NT2/D1 (cell line): Measurements from ENCODE around the gene SELPLG.

Source experiments
- SUZ12 ChIP-seq: IDR thresholded peaks from 2 replicates; pipeline ENCODE4 v1.6.1; 2011; ENCODE audit not compliant: insufficient read length, insufficient read depth; ENCODE audit errors: extremely low read depth
- YY1 ChIP-seq: IDR thresholded peaks from 2 replicates; pipeline ENCODE4 v1.6.1; 2011; ENCODE audit not compliant: insufficient read length, insufficient read depth
- ZNF274 ChIP-seq: IDR thresholded peaks from 2 replicates; pipeline ENCODE4 v1.6.1; 2011; ENCODE audit warnings: mild to moderate bottlenecking, low read depth, low read length

- TF ChIP-seq YY1 (no peak), ZNF274 (no peak), SUZ12 (no peak)
These were observed 21.7 kb downstream of the SELPLG start for GRCh38 chr12:108611884-108612415.
